ENCODE measurements around the gene QSOX2.

The QSOX2 gene

GRCh38 chr9:136201609-136202453 is 43.8 kb downstream of the QSOX2 start:
- peak overlapping the region; percentile 98 for H3K27ac ChIP-seq
- no peaks in the 10 kb centered on the region for H3K27me3 ChIP-seq (ENCODE audit: insufficient read depth, low read depth, severe bottlenecking)
- H3K4me3 ChIP-seq (ENCODE audit: low read depth, low read length): peak overlapping the region; percentile 64
- H3K36me3 ChIP-seq: peaks cover 73% of the 10 kb centered on the region
- H3K9me3 ChIP-seq (ENCODE audit: severe bottlenecking): no peaks in the 10 kb centered on the region
- TF ChIP-seq CTCF (IDR thresholded peaks at IDR 0.05; ENCODE audit: low read depth, low read length): no peak
- no peak for DNase-seq

DNA sequence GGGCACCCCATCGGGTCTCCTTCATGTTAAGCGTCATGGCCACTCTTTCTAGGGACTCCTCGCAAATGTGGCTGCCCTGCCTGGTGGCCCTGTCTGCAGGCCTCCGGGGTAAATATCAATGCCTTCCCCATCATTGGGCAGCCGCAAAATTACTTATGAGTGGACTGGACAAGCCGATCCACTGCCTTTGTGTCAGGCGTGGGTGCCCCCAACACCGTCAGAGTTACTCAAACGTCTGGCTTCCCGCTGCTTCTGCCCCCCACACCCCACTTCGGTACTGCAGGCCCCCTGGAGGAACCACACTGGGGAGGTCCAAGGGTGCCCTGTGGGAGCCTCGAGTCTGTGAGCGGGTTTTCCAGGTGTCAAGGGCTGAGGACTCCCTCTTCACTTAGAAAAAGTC is 44.4 kb downstream of the QSOX2 start:
- peak overlapping the region; percentile 98 for H3K27ac ChIP-seq
- no peaks in the 10 kb centered on the region for H3K27me3 ChIP-seq (ENCODE audit: insufficient read depth, low read depth, severe bottlenecking)
- peaks cover 74% of the 10 kb centered on the region for H3K36me3 ChIP-seq
- DNase-seq: no peak
- no peak for TF ChIP-seq CTCF (IDR thresholded peaks at IDR 0.05; ENCODE audit: low read depth, low read length)
- peak overlapping the region; percentile 64 for H3K4me3 ChIP-seq (ENCODE audit: low read depth, low read length)
- no peaks in the 10 kb centered on the region for H3K9me3 ChIP-seq (ENCODE audit: severe bottlenecking)

DNA sequence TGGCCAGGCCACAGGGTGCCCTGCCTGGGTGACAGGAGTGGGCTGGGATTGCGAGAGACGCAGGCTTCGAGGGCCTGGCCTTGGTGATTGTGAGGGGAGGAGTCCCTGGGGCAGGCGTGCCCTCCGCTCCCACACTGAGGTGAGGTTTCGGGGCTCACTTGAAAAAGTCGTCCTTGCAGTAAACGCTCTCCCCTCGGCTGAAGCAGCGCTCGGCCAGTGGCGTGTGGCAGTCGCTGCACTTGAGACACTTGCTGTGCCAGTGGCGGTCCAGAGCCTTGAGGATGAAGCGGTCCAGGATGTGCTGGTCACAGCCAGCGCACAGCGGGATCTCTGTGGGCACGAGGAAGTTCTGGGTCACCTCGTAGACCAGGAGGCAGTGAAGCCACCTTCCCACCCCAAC is 45.2 kb downstream of the QSOX2 start:
- H3K36me3 ChIP-seq: peaks cover 71% of the 10 kb centered on the region
- no peak for DNase-seq
- peak overlapping the region; percentile 98 for H3K27ac ChIP-seq
- no peak for TF ChIP-seq CTCF (IDR thresholded peaks at IDR 0.05; ENCODE audit: low read depth, low read length)
- H3K4me3 ChIP-seq (ENCODE audit: low read depth, low read length): peak overlapping the region; percentile 64
- no peaks in the 10 kb centered on the region for H3K9me3 ChIP-seq (ENCODE audit: severe bottlenecking)
- no peaks in the 10 kb centered on the region for H3K27me3 ChIP-seq (ENCODE audit: insufficient read depth, low read depth, severe bottlenecking)

- DNase-seq: no peak
These were observed 46.0 kb downstream of the QSOX2 start for GRCh38 chr9:136199391-136200288.

DNA sequence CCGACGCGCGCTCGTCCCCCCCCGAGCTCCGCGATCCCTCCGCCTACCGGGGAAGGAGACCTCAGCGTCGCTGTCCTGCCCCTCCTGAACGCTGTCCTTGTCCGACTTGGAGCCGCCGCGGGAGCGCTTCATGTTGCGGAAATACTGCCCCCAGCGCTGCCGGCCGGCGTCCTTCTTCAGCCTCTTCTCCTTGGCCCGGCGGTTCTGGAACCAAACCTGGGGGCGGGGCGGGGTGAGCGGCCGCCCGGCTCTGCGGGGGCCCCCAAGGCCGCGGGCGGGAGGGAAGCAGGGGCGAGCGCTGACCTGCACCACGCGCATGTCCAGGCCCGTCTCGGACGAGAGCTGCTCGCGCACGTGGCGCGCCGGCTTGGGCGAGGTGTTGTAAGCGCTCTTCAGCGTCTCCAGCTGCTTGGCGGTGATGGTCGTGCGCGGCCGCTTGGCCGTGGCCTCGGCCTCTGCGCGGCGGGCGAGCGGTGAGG is 47.0 kb downstream of the QSOX2 start:
- TF ChIP-seq CTCF (IDR thresholded peaks at IDR 0.05; ENCODE audit: low read depth, low read length): no peak
- no peak for DNase-seq
- Histone ChIP-seq H3K4me3 (ENCODE audit: low read depth, low read length) (no peak overlapping the region), H3K36me3 (peaks cover 68% of the 10 kb centered on the region), H3K27me3 (ENCODE audit: insufficient read depth, low read depth, severe bottlenecking) (no peaks in the 10 kb centered on the region), H3K27ac (peak overlapping the region; percentile 81), H3K9me3 (ENCODE audit: severe bottlenecking) (no peaks in the 10 kb centered on the region)

More at GRCh38 chr9:136199391-136200288, 46.0 kb downstream of the QSOX2 start:
- Histone ChIP-seq H3K36me3 (peaks cover 71% of the 10 kb centered on the region), H3K27ac (peak overlapping the region; percentile 98), H3K27me3 (ENCODE audit: insufficient read depth, low read depth, severe bottlenecking) (no peaks in the 10 kb centered on the region), H3K4me3 (ENCODE audit: low read depth, low read length) (no peak overlapping the region), H3K9me3 (ENCODE audit: severe bottlenecking) (no peaks in the 10 kb centered on the region)
- no peak for TF ChIP-seq CTCF (IDR thresholded peaks at IDR 0.05; ENCODE audit: low read depth, low read length)

Data from WERI-Rb-1 (cell line).